ENCODE results near the gene MRPL21.
A peak's percentile ranks its signal among the peaks of the same experiment; 100 is the strongest.

The MRPL21 gene

GRCh38 chr11:68903288-68904247, at the start of gene MRPL21, which contains the start of gene IGHMBP2:
TSS of gene MRPL21 (minus strand) at chr11:68903832. CDS start at chr11:68903810, 22 bp downstream.
TSS of gene IGHMBP2 (plus strand) at chr11:68903891. CDS start at chr11:68903953, 62 bp downstream.
- DNase-seq = peak; percentile 79 to 84

GRCh38 chr11:68950762-68951161, 47.1 kb upstream of the MRPL21 start:
- DNase-seq = no peak

- no peak for DNase-seq
Measured at GRCh38 chr11:68950270-68950669, 46.6 kb upstream of the MRPL21 start.

GRCh38 chr11:68948935-68949334, 45.3 kb upstream of the MRPL21 start:
- DNase-seq = no peak

- DNase-seq = no peak
Measured at GRCh38 chr11:68948496-68948895, 44.9 kb upstream of the MRPL21 start.

- DNase-seq = no peak
Measured at GRCh38 chr11:68947151-68947550, 43.5 kb upstream of the MRPL21 start.

- no peak for DNase-seq
Measured at GRCh38 chr11:68946416-68947090, 42.9 kb upstream of the MRPL21 start.

- no peak for DNase-seq
Measured at GRCh38 chr11:68942751-68943271, 39.2 kb upstream of the MRPL21 start.

- no peak for DNase-seq
Measured at GRCh38 chr11:68942095-68942620, 38.5 kb upstream of the MRPL21 start.

- no peak for DNase-seq
Measured at GRCh38 chr11:68941324-68942094, 37.9 kb upstream of the MRPL21 start.

- DNase-seq = no peak
Measured at GRCh38 chr11:68940651-68941323, 37.2 kb upstream of the MRPL21 start.

- DNase-seq = no peak
Measured at GRCh38 chr11:68939583-68940555, 36.2 kb upstream of the MRPL21 start.

GRCh38 chr11:68938816-68939582, 35.4 kb upstream of the MRPL21 start:
- no peak for DNase-seq

- DNase-seq = no peak
Measured at GRCh38 chr11:68938088-68938487, 34.5 kb upstream of the MRPL21 start.

GRCh38 chr11:68936676-68937620, 33.3 kb upstream of the MRPL21 start:
- no peak for DNase-seq

GRCh38 chr11:68936358-68936636, 32.7 kb upstream of the MRPL21 start:
- DNase-seq = no peak

GRCh38 chr11:68935516-68936357, 32.1 kb upstream of the MRPL21 start:
- DNase-seq = no peak

- no peak for DNase-seq
Measured at GRCh38 chr11:68935066-68935465, 31.4 kb upstream of the MRPL21 start.
